ENCODE results near the gene NTM. TPM values are rescaled to one million over a fixed set of nuclear protein-coding genes. Genes with fewer than 3 reads are reported as not detected.

The NTM gene
- total and polyA plus RNA-seq, 2 donors (not counting 3 experiments of a cell fraction or from before 2014, with no cell fraction given) = 1.00 to 1.1 TPM

GRCh38 chr11:131880976-131881375 is 510.6 kb downstream of the NTM start:
- Histone ChIP-seq H3K27ac (ENCODE audit: insufficient read depth, low read depth, low read length) (no peak overlapping the region), H4K20me1 (replicated peaks; ENCODE audit: control insufficient read depth, extremely low read depth, insufficient read depth, low read length) (no peaks in the 10 kb centered on the region), H3K27me3 (ENCODE audit: control insufficient read depth in 2 of 2, insufficient read depth in 2 of 2, low read length in 2 of 2) (peaks cover 0 to 9% of the 10 kb centered on the region in 2 experiments), H3K9ac (replicated peaks; ENCODE audit: extremely low read depth, insufficient read depth, low read length) (no peak overlapping the region), H2AFZ (ENCODE audit: low read depth, low read length) (no peak overlapping the region), H3K4me3 (replicated peaks in 1 of 3; ENCODE audit: insufficient read depth in 1 of 3, low read depth in 1 of 3, low read length in 3 of 3) (no peak overlapping the region), H3K9me1 (replicated peaks; ENCODE audit: control insufficient read depth, extremely low read depth, insufficient read depth, low read length) (no peaks in the 10 kb centered on the region), H3K79me2 (ENCODE audit: control insufficient read depth, insufficient read depth, low read length) (no peaks in the 10 kb centered on the region), H3K36me3 (ENCODE audit: control insufficient read depth in 2 of 2, extremely low read depth in 1 of 2, insufficient read depth in 2 of 2, low read length in 2 of 2) (no peaks in the 10 kb centered on the region), H3K4me2 (ENCODE audit: insufficient read depth, low read length) (no peak overlapping the region), H3K9me3 (replicated peaks; ENCODE audit: control insufficient read depth, insufficient read depth, low read length) (no peaks in the 10 kb centered on the region), H3K4me1 (ENCODE audit: control insufficient read depth, extremely low read depth, insufficient read depth, low read length) (peaks cover 4% of the 10 kb centered on the region)
- dilution Hi-C loops (cut with MboI; ENCODE audit: extremely low pct_ligation_motif_present, low sequenced_read_pairs) (no loop called here), intact Hi-C loops (cut with micrococcal nuclease) (no loop called here)
- FAIRE-seq = no peak
- no TSS peak for BruUV-seq (replicated peaks)
- TF ChIP-seq MAX (IDR thresholded peaks at IDR 0.05; ENCODE audit: insufficient read depth, insufficient read length) (no peak), JUN (IDR thresholded peaks at IDR 0.05; ENCODE audit: borderline replicate concordance, insufficient read depth, insufficient read length, low read depth) (no peak), GATA2 (IDR thresholded peaks at IDR 0.05; ENCODE audit: insufficient read depth, insufficient read length, low read depth, low read length) (no peak)
- no peak for DNase-seq (ENCODE audit: low read depth, low spot score)
- ChIA-PET POLR2A (no interaction called here), CTCF (no interaction called here)

- POLR2A ChIA-PET = no interaction called here
- TF ChIP-seq POLR2AphosphoS5 (IDR thresholded peaks at IDR 0.05; ENCODE audit: insufficient read depth, low read depth, low read length) (no peak), GATA2 (IDR thresholded peaks at IDR 0.05; ENCODE audit: insufficient read depth, insufficient read length, low read depth, low read length) (no peak), EZH2 (IDR thresholded peaks at IDR 0.05; ENCODE audit: borderline replicate concordance, low read depth, low read length, severe bottlenecking) (no peak), FOS (IDR thresholded peaks at IDR 0.05; ENCODE audit: borderline replicate concordance, insufficient read depth, low read length) (no peak), MAX (IDR thresholded peaks at IDR 0.05; ENCODE audit: insufficient read depth, insufficient read length) (no peak), MYC (IDR thresholded peaks at IDR 0.05; ENCODE audit: low read depth, low read length) (no peak), CTCF (IDR thresholded peaks at IDR 0.05; ENCODE audit: extremely low read depth in 1 of 2, insufficient read depth in 1 of 2, low read depth in 1 of 2, low read length in 2 of 2) (no peak), JUN (IDR thresholded peaks at IDR 0.05; ENCODE audit: borderline replicate concordance, insufficient read depth, insufficient read length, low read depth) (no peak), POLR2A (IDR thresholded peaks at IDR 0.05; ENCODE audit: low read depth, low read length) (no peak)
Measured at GRCh38 chr11:131883332-131883731, 512.9 kb downstream of the NTM start.

More at GRCh38 chr11:131883332-131883731, 512.9 kb downstream of the NTM start:
- intact Hi-C loops (cut with micrococcal nuclease) (no loop called here), dilution Hi-C loops (cut with MboI; ENCODE audit: extremely low pct_ligation_motif_present, low sequenced_read_pairs) (no loop called here)
- DNase-seq (ENCODE audit: low read depth, low spot score) (no peak), FAIRE-seq (no peak)
- Histone ChIP-seq H3K9me3 (replicated peaks; ENCODE audit: control insufficient read depth, insufficient read depth, low read length) (no peaks in the 10 kb centered on the region), H3K4me2 (ENCODE audit: insufficient read depth, low read length) (no peak overlapping the region), H3K36me3 (ENCODE audit: control insufficient read depth in 2 of 2, extremely low read depth in 1 of 2, insufficient read depth in 2 of 2, low read length in 2 of 2) (no peaks in the 10 kb centered on the region), H3K4me1 (ENCODE audit: control insufficient read depth, extremely low read depth, insufficient read depth, low read length) (peaks cover 10% of the 10 kb centered on the region), H4K20me1 (replicated peaks; ENCODE audit: control insufficient read depth, extremely low read depth, insufficient read depth, low read length) (no peaks in the 10 kb centered on the region), H3K27me3 (ENCODE audit: control insufficient read depth in 2 of 2, insufficient read depth in 2 of 2, low read length in 2 of 2) (peaks cover 0 to 9% of the 10 kb centered on the region in 2 experiments), H3K79me2 (ENCODE audit: control insufficient read depth, insufficient read depth, low read length) (no peaks in the 10 kb centered on the region), H2AFZ (ENCODE audit: low read depth, low read length) (no peak overlapping the region), H3K9ac (replicated peaks; ENCODE audit: extremely low read depth, insufficient read depth, low read length) (no peak overlapping the region), H3K27ac (ENCODE audit: insufficient read depth, low read depth, low read length) (no peak overlapping the region), H3K4me3 (replicated peaks in 1 of 3; ENCODE audit: insufficient read depth in 1 of 3, low read depth in 1 of 3, low read length in 3 of 3) (no peak overlapping the region), H3K9me1 (replicated peaks; ENCODE audit: control insufficient read depth, extremely low read depth, insufficient read depth, low read length) (no peaks in the 10 kb centered on the region)
- no TSS peak for BruUV-seq (replicated peaks)
- CTCF ChIA-PET = interaction anchor here (0.7 to 2.0 kb wide), 2 partner anchors 15 to 191 kb away, joined by 3 to 12 read pairs; no protein-coding TSS in a partner anchor

Measured in endothelial cell of umbilical vein (primary cell).